K562 (cell line): Measurements from ENCODE around the gene DAPK1.

Experiments used
- NFIC ChIP-seq: fragments of 450-650 bp; IDR thresholded peaks from 2 replicates; pipeline ENCODE4 v1.6.1; 2017; ENCODE audit warnings: mild to moderate bottlenecking, inconsistent platforms
- PML ChIP-seq: IDR thresholded peaks from 2 replicates; pipeline ENCODE4 v1.6.1; 2012; ENCODE audit warnings: low read length, inconsistent platforms
- SMC3 ChIP-seq: conservative IDR thresholded peaks from 2 replicates; pipeline ENCODE4 v1.6.1; 2011; ENCODE audit warnings: low read depth, low read length, improper control_type of control experiment; ENCODE audit not compliant: insufficient read depth
- TF ChIP-seq, protein P1 (sequence below): fragments of 250-450 bp; sonication (Bioruptor Pico); IDR thresholded peaks from 2 replicates; pipeline ENCODE4 v1.8.0; 2022; ENCODE audit warnings: inconsistent platforms

- TF ChIP-seq NFIC = no peak
- no peak for TF ChIP-seq PML
- TF ChIP-seq, protein P1, sequence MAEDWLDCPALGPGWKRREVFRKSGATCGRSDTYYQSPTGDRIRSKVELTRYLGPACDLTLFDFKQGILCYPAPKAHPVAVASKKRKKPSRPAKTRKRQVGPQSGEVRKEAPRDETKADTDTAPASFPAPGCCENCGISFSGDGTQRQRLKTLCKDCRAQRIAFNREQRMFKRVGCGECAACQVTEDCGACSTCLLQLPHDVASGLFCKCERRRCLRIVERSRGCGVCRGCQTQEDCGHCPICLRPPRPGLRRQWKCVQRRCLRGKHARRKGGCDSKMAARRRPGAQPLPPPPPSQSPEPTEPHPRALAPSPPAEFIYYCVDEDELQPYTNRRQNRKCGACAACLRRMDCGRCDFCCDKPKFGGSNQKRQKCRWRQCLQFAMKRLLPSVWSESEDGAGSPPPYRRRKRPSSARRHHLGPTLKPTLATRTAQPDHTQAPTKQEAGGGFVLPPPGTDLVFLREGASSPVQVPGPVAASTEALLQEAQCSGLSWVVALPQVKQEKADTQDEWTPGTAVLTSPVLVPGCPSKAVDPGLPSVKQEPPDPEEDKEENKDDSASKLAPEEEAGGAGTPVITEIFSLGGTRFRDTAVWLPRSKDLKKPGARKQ = no peak
- TF ChIP-seq SMC3 = no peak
These were observed 1.9 kb downstream of the DAPK1 start for GRCh38 chr9:87499424-87500017.
